Ishikawa (cell line): ENCODE results near the gene GID8.

Experiments used
- CREB1 ChIP-seq: IDR thresholded peaks from 2 replicates; pipeline ENCODE4 v1.6.1; 2012; ENCODE audit warnings: low read depth
- EGR1 ChIP-seq: IDR thresholded peaks from 2 replicates; pipeline ENCODE4 v1.6.1; 2012
- EP300 ChIP-seq: IDR thresholded peaks from 2 replicates; pipeline ENCODE4 v1.6.1; 2012; ENCODE audit warnings: borderline replicate concordance
- FOXM1 ChIP-seq: IDR thresholded peaks from 2 replicates; pipeline ENCODE4 v1.6.1; 2012; ENCODE audit warnings: low read depth, borderline replicate concordance
- NFIC ChIP-seq: IDR thresholded peaks from 2 replicates; pipeline ENCODE4 v1.6.1; 2012
- TAF1 ChIP-seq: IDR thresholded peaks from 2 replicates; pipeline ENCODE4 v1.6.1; 2012; ENCODE audit warnings: low read depth, mild to moderate bottlenecking
- TCF12 ChIP-seq: IDR thresholded peaks from 2 replicates; pipeline ENCODE4 v1.6.1; 2012; ENCODE audit warnings: low read depth
- TEAD4 ChIP-seq: IDR thresholded peaks from 2 replicates; pipeline ENCODE4 v1.6.1; 2012
- YY1 ChIP-seq: IDR thresholded peaks from 2 replicates; pipeline ENCODE4 v1.6.1; 2012; ENCODE audit warnings: low read depth
- ZBTB7A ChIP-seq: IDR thresholded peaks from 2 replicates; pipeline ENCODE4 v1.6.1; 2012; ENCODE audit warnings: low read depth
- TF ChIP-seq, protein P1 (sequence below): IDR thresholded peaks from 2 replicates; pipeline ENCODE4 v1.6.1; 2012
- TF ChIP-seq, protein P2 (sequence below): IDR thresholded peaks from 2 replicates; pipeline ENCODE4 v1.6.1; 2012; ENCODE audit warnings: low read depth, mild to moderate bottlenecking

GID8 gene

DNA sequence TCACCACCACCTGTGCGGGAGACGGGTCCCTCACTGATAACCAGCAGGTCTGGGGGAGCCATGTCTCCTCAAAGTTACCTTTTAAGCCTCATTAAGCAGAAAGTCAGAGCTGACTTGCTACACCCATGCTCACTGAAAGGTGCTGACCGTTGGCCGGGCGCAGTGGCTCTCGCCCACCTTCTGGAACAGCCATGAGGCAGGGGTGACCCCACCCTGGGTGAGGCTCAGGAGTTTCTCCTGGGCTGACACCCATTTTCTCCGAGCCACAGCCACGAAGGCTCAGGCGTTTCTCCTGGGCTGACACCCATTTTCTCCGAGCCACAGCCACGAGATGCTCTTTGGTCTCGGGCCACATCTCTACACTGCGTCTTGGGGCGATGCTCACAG, 58.6 kb downstream of the GID8 start:
- TF ChIP-seq CREB1 (no peak), EGR1 (no peak), TEAD4 (no peak), TAF1 (no peak), FOXM1 (no peak), ZBTB7A (no peak), TCF12 (no peak), YY1 (no peak)
- TF ChIP-seq, protein P1, sequence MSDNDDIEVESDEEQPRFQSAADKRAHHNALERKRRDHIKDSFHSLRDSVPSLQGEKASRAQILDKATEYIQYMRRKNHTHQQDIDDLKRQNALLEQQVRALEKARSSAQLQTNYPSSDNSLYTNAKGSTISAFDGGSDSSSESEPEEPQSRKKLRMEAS: no peak
- TF ChIP-seq, protein P2, sequence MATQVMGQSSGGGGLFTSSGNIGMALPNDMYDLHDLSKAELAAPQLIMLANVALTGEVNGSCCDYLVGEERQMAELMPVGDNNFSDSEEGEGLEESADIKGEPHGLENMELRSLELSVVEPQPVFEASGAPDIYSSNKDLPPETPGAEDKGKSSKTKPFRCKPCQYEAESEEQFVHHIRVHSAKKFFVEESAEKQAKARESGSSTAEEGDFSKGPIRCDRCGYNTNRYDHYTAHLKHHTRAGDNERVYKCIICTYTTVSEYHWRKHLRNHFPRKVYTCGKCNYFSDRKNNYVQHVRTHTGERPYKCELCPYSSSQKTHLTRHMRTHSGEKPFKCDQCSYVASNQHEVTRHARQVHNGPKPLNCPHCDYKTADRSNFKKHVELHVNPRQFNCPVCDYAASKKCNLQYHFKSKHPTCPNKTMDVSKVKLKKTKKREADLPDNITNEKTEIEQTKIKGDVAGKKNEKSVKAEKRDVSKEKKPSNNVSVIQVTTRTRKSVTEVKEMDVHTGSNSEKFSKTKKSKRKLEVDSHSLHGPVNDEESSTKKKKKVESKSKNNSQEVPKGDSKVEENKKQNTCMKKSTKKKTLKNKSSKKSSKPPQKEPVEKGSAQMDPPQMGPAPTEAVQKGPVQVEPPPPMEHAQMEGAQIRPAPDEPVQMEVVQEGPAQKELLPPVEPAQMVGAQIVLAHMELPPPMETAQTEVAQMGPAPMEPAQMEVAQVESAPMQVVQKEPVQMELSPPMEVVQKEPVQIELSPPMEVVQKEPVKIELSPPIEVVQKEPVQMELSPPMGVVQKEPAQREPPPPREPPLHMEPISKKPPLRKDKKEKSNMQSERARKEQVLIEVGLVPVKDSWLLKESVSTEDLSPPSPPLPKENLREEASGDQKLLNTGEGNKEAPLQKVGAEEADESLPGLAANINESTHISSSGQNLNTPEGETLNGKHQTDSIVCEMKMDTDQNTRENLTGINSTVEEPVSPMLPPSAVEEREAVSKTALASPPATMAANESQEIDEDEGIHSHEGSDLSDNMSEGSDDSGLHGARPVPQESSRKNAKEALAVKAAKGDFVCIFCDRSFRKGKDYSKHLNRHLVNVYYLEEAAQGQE: no peak

DNA sequence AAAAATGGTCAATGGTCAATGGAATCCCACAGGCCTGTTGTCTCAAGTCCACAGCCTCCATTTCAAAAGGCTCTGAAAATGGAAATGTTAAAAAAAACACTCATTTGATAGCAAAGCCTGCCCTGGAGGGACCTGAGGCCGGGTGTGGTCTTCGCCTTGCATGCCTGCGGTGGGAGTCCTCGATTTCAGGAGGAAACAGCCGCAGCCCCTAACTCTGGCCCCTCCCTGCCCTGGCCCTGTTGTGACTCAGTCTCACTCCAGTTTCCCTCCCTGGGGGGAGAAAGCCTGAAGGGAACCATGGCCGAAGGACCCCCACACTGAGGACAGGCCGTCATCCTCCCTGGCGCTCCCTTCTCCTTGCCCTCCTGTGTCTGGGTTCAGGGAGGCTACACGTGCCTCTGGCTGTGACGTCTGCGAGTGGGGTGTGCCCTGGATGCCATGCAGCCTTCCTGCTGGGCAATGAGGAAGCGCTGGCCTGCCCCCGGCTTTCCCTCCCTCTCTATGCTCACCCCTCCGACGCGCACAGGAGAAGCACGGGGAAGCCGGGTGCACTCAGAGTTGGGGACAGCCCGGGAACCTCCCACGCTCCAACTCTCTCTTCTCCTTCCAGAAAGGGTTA, 59.6 kb downstream of the GID8 start:
- TF ChIP-seq NFIC (no peak), EP300 (no peak)
- TF ChIP-seq, protein P1: peak; percentile 55; the same call in 1 of the 2 replicates
